H1 (cell line): Measurements from ENCODE around the gene CHST13. TPM values are rescaled to one million over a fixed set of nuclear protein-coding genes. Genes with fewer than 3 reads are reported as not detected.
A peak's percentile ranks its signal among the peaks of the same experiment; 100 is the strongest.

ENCODE experiments used
- CTCF ChIA-PET: fragments of 300-600 bp; sonication (Branson Sonifier 250); formaldehyde crosslinking; loops from one replicate; lab custom pipeline; 2021; ENCODE audit not compliant: partially characterized antibody; lab: Charles Lee
- POLR2A ChIA-PET: fragments of 300-600 bp; sonication (Branson Sonifier 250); formaldehyde crosslinking; loops from one replicate; lab custom pipeline; 2021; ENCODE audit warnings: inconsistent platforms; ENCODE audit not compliant: partially characterized antibody; lab: Charles Lee
- DNase-seq, 2 experiments: peaks; one replicate each; pipeline versions ENCODE4 v3.0.0 to v3.0.0-alpha.2; 2010 to 2022; ENCODE audit warnings: low spot score in 2 of 2, low read depth in 1 of 2, mixed read lengths in 1 of 2
- FAIRE-seq: peaks from 2 replicates; lab custom pipeline; 2011; peaks lifted over from hg19 to GRCh38; lab: Jason Lieb, UNC
- H2AFZ ChIP-seq: 2 replicates; pipeline ENCODE4 v1.8.1; 2012; ENCODE audit warnings: low read length, inconsistent platforms
- H2AK5ac ChIP-seq: 2 replicates; pipeline ENCODE4 v1.6.1; 2013; ENCODE audit warnings: low read depth, low read length
- H2BK120ac ChIP-seq: replicated peaks from 2 replicates; pipeline ENCODE3; 2013; ENCODE audit warnings: low read depth, low read length, inconsistent platforms
- H2BK12ac ChIP-seq: 2 replicates; pipeline ENCODE4 v1.6.1; 2013; ENCODE audit warnings: low read depth, low read length
- H2BK15ac ChIP-seq: 2 replicates; pipeline ENCODE4 v1.6.1; 2013; ENCODE audit warnings: low read length
- H2BK20ac ChIP-seq: 2 replicates; pipeline ENCODE4 v1.6.1; 2013; ENCODE audit warnings: low read length
- H2BK5ac ChIP-seq: 2 replicates; pipeline ENCODE4 v1.6.1; 2013; ENCODE audit warnings: low read depth, low read length
- H3K14ac ChIP-seq: 2 replicates; pipeline ENCODE4 v1.6.1; 2013; ENCODE audit warnings: inconsistent platforms; ENCODE audit not compliant: insufficient read length
- H3K18ac ChIP-seq: 2 replicates; pipeline ENCODE4 v1.6.1; 2013; ENCODE audit warnings: low read length; ENCODE audit errors: extremely low read depth
- H3K23ac ChIP-seq: 2 replicates; pipeline ENCODE4 v1.6.1; 2013; ENCODE audit warnings: inconsistent platforms; ENCODE audit not compliant: insufficient read length
- H3K23me2 ChIP-seq: 2 replicates; pipeline ENCODE4 v1.6.1; 2013; ENCODE audit warnings: low read depth, low read length
- H3K27ac ChIP-seq: 2 replicates; pipeline ENCODE4 v1.6.1; 2011; ENCODE audit warnings: low read depth, low read length, inconsistent platforms
- H3K27me3 ChIP-seq, 4 experiments: replicated peaks in 1 of 4; 1 replicate in 1 of 4; 2 replicates in 3 of 4; pipeline versions ENCODE4 v1.6.1 to v1.8.1; 2011 to 2013; ENCODE audit warnings: low read length in 3 of 4, mild to moderate bottlenecking in 3 of 4, inconsistent platforms in 2 of 4, mixed read lengths in 2 of 4, moderate library complexity in 1 of 4; ENCODE audit not compliant: control insufficient read depth in 3 of 4, insufficient read depth in 3 of 4; ENCODE audit errors: extremely low read depth in 1 of 4
- H3K36me3 ChIP-seq, 4 experiments: 2 replicates each; pipeline versions ENCODE4 v1.6.1 to v1.8.1; 2011 to 2013; ENCODE audit warnings: mild to moderate bottlenecking in 4 of 4, low read length in 3 of 4, moderate library complexity in 2 of 4, control low read depth in 1 of 4, inconsistent platforms in 1 of 4; ENCODE audit not compliant: insufficient read depth in 4 of 4, control insufficient read depth in 2 of 4
- H3K4ac ChIP-seq: replicated peaks from 2 replicates; pipeline ENCODE3; 2013; ENCODE audit warnings: low read length, low read depth, mixed read lengths, inconsistent platforms; ENCODE audit not compliant: insufficient read length
- H3K4me1 ChIP-seq, 4 experiments: replicated peaks in 1 of 4; 1 replicate in 1 of 4; 2 replicates in 3 of 4; pipeline versions ENCODE4 v1.6.1 to v1.8.1; 2011 to 2013; ENCODE audit warnings: low read length in 3 of 4, inconsistent platforms in 2 of 4, mixed read lengths in 1 of 4; ENCODE audit not compliant: insufficient read depth in 4 of 4, control insufficient read depth in 3 of 4
- H3K4me2 ChIP-seq, 2 experiments: 2 replicates each; pipeline versions ENCODE4 v1.6.1 to v1.8.1; 2011 to 2013; ENCODE audit warnings: low read depth in 2 of 2, low read length in 2 of 2, control low read depth in 1 of 2, inconsistent platforms in 1 of 2, mild to moderate bottlenecking in 1 of 2; ENCODE audit not compliant: insufficient read depth in 1 of 2
- H3K4me3 ChIP-seq, 4 experiments: fragments of 200-600, 300-600 bp in 1 of 4; sonication (generic), shearing (Covaris generic), sonication (Bioruptor Twin) in 1 of 4; 2 replicates each; pipeline versions ENCODE4 v1.5.1 to v1.8.1; 2011 to 2016; ENCODE audit warnings: low read length in 4 of 4, low read depth in 3 of 4, control low read depth in 2 of 4, inconsistent platforms in 2 of 4, mild to moderate bottlenecking in 2 of 4, mixed read lengths in 1 of 4, moderate library complexity in 1 of 4; ENCODE audit not compliant: insufficient read depth in 2 of 4; ENCODE audit errors: extremely low read depth in 1 of 4
- H3K56ac ChIP-seq: replicated peaks from 2 replicates; pipeline ENCODE3; 2013; ENCODE audit warnings: low read depth, mild to moderate bottlenecking, mixed read lengths, low read length, inconsistent platforms; ENCODE audit not compliant: insufficient read length
- H3K79me1 ChIP-seq: 2 replicates; pipeline ENCODE4 v1.6.1; 2013; ENCODE audit warnings: low read depth, low read length, control low read depth
- H3K79me2 ChIP-seq, 2 experiments: 2 replicates each; pipeline versions ENCODE4 v1.6.1 to v1.8.1; 2012 to 2013; ENCODE audit warnings: low read length in 2 of 2, mild to moderate bottlenecking in 2 of 2, inconsistent platforms in 1 of 2; ENCODE audit not compliant: insufficient read depth in 2 of 2, control insufficient read depth in 1 of 2
- H3K9ac ChIP-seq, 4 experiments: replicated peaks in 1 of 4; 1 replicate in 1 of 4; 2 replicates in 3 of 4; pipeline versions ENCODE4 v1.6.1 to v1.8.1; 2011 to 2013; ENCODE audit warnings: low read depth in 3 of 4, low read length in 3 of 4, control low read depth in 2 of 4, mild to moderate bottlenecking in 2 of 4, moderate library complexity in 2 of 4, inconsistent platforms in 1 of 4; ENCODE audit errors: extremely low read depth in 1 of 4
- H3K9me3 ChIP-seq, 2 experiments: 2 replicates each; pipeline versions ENCODE4 v1.6.1 to v1.8.1; 2012 to 2013; ENCODE audit warnings: mild to moderate bottlenecking in 2 of 2, moderate library complexity in 2 of 2, control low read depth in 1 of 2, inconsistent platforms in 1 of 2, low read depth in 1 of 2, low read length in 1 of 2, mixed read lengths in 1 of 2; ENCODE audit not compliant: insufficient read depth in 2 of 2
- H4K20me1 ChIP-seq, 2 experiments: replicated peaks in 1 of 2; 2 replicates each; pipeline versions ENCODE3 to v1.8.1; 2011 to 2013; ENCODE audit warnings: inconsistent platforms in 2 of 2, low read length in 2 of 2, mild to moderate bottlenecking in 1 of 2; ENCODE audit not compliant: insufficient read depth in 2 of 2, control insufficient read depth in 1 of 2
- H4K5ac ChIP-seq: 2 replicates; pipeline ENCODE4 v1.6.1; 2013; ENCODE audit warnings: low read length, low read depth, mixed read lengths, inconsistent platforms; ENCODE audit not compliant: insufficient read length
- H4K8ac ChIP-seq: 2 replicates; pipeline ENCODE4 v1.8.0; 2013; ENCODE audit warnings: mild to moderate bottlenecking, moderate library complexity, low read length, inconsistent platforms; ENCODE audit not compliant: insufficient read depth; ENCODE audit errors: extremely low read depth
- H4K91ac ChIP-seq: replicated peaks from 2 replicates; pipeline ENCODE3; 2013; ENCODE audit warnings: low read length, mixed read lengths, inconsistent platforms; ENCODE audit not compliant: insufficient read length
- CTCF ChIP-seq, 3 experiments: IDR thresholded peaks; 1 replicate in 2 of 3; 2 replicates in 1 of 3; pipeline versions ENCODE4 v1.5.1 to v1.6.1; 2011; ENCODE audit warnings: low read length in 3 of 3, mild to moderate bottlenecking in 3 of 3, inconsistent platforms in 2 of 3, low read depth in 1 of 3, moderate library complexity in 1 of 3; ENCODE audit not compliant: insufficient read depth in 1 of 3; ENCODE audit errors: control extremely low read depth in 1 of 3
- FOSL1 ChIP-seq: IDR thresholded peaks from 2 replicates; pipeline ENCODE4 v1.6.1; 2011; ENCODE audit warnings: mild to moderate bottlenecking, low read depth, low read length, moderate library complexity; ENCODE audit not compliant: insufficient read depth
- NRF1 ChIP-seq: IDR thresholded peaks from 2 replicates; pipeline ENCODE4 v1.6.1; 2011; ENCODE audit warnings: mild to moderate bottlenecking, low read depth, low read length, improper control_type of control experiment
- RAD21 ChIP-seq, 2 experiments: IDR thresholded peaks in 1 of 2; conservative IDR thresholded peaks in 1 of 2; 2 replicates each; pipeline ENCODE4 v1.6.1; 2011; ENCODE audit warnings: low read depth in 2 of 2, low read length in 2 of 2, improper control_type of control experiment in 1 of 2, inconsistent platforms in 1 of 2, mild to moderate bottlenecking in 1 of 2, moderate library complexity in 1 of 2
- SIRT6 ChIP-seq: IDR thresholded peaks from one replicate; pipeline ENCODE4 v1.7.1; 2012; ENCODE audit warnings: low read length, inconsistent platforms
- SIX5 ChIP-seq: IDR thresholded peaks from 2 replicates; pipeline ENCODE4 v1.6.1; 2011; ENCODE audit warnings: mild to moderate bottlenecking, low read depth, low read length
- SUZ12 ChIP-seq: fragments of 200-600 bp; sonication (generic); IDR thresholded peaks from 2 replicates; pipeline ENCODE4 v1.6.1; 2012; ENCODE audit warnings: mild to moderate bottlenecking, inconsistent platforms, low read length, moderate library complexity, mixed read lengths
- WGBS, 2 experiments: shearing (Covaris generic) in 1 of 2; methylation state at CpG; one replicate each; pipeline versions ENCODE4 v1.1.6 to v1.1.7; 2013 to 2015; ENCODE audit warnings: low lambda C conversion rate in 2 of 2, mixed read lengths in 2 of 2, inconsistent platforms in 1 of 2, low coverage in 1 of 2, missing lambda C conversion rate in 1 of 2; ENCODE audit not compliant: insufficient replicate concordance in 2 of 2, insufficient coverage in 1 of 2, insufficient read length in 1 of 2; ENCODE audit errors: extremely low coverage in 1 of 2, missing lambda C conversion rate in 1 of 2; 5-methylcytosine and 5-hydroxymethylcytosine counted together
- polyA plus RNA-seq, 7 experiments: library from polyadenylated mRNA; depleted of rRNA in 3 of 7; stranded (reverse) in 5 of 7; unstranded in 2 of 7; fragments of >200 nt in 5 of 7; fragments of 200-250 nt in 2 of 7; gene quantifications; 1 replicate in 5 of 7; 2 replicates in 1 of 7; 4 replicates in 1 of 7; pipeline versions ENCODE4 v1.2.1 to v1.2.3, GENCODE V29; 2011 to 2013; ENCODE audit warnings: missing spikeins in 2 of 7, mixed read lengths in 2 of 7
- total RNA-seq: library from RNA; stranded (reverse); fragmentation: NEBNext Ultra II Directional; extraction: Animal tissue kit (Norgen Biotek cat#: 25700); gene quantifications from 2 replicates; pipeline ENCODE4 v1.2.1, GENCODE V29; 2021

Gene CHST13
- total and polyA plus RNA-seq, 2 of the 8 experiments (the other 6 are each of a cell fraction or from before 2014, with no cell fraction given): 5.4 to 11.7 TPM

DNA sequence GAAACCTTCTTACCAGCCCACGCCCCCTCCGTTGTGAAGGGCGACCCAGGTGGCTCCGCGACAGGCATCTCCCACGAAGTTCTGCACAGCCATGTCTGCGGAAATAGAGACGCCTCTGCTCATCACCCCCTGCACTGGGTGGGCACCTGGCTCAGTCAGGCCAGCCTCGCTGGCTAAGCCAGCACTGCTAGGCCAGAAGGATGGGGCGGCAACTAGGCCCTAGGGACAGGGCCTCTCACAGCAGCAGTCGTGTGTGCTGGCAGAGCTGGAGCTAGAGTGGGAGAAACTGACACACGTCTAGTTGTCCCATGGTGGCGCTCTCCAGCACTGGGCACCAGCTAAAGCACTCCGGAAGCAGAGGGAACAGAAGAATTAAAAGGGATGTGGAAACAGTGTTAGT, 35.8 kb upstream of the CHST13 start:
- Histone ChIP-seq H3K4me2 (no peak overlapping the region), H3K9me3 (no peaks in the 10 kb centered on the region), H3K18ac (no peak overlapping the region), H3K27ac (no peak overlapping the region), H2AFZ (no peak overlapping the region), H2AK5ac (no peak overlapping the region), H3K23ac (no peak overlapping the region), H3K56ac (no peak overlapping the region), H3K9ac (no peak overlapping the region), H2BK20ac (no peak overlapping the region), H3K27me3 (0 out of 7 replicates have a peak, but pooled peaks cover 0 to 2% (median 0%) of the 10 kb centered on the region in 4 experiments), H3K36me3 (no peaks in the 10 kb centered on the region), H4K5ac (no peak overlapping the region), H3K79me1 (no peaks in the 10 kb centered on the region), H4K20me1 (no peaks in the 10 kb centered on the region), H2BK12ac (peak overlapping the region; percentile 60; the same call in 1 of the 2 replicates), H3K79me2 (no peaks in the 10 kb centered on the region), H3K4me3 (no peak overlapping the region), H2BK120ac (no peak overlapping the region), H2BK15ac (peak overlapping the region; percentile 88; the same call in 1 of the 2 replicates), H3K23me2 (0 out of 2 replicates have a peak, but pooled peaks cover 1% of the 10 kb centered on the region), H4K8ac (no peak overlapping the region), H2BK5ac (no peak overlapping the region), H3K14ac (no peak overlapping the region), H3K4me1 (peaks cover 0 to 22% (median 12%) of the 10 kb centered on the region in 4 experiments; a peak in 6 of 7 replicates), H4K91ac (peak overlapping the region; percentile 25), H3K4ac (no peak overlapping the region)
- CTCF ChIA-PET: interaction anchor here (1.0 to 5.7 kb wide), 6 partner anchors 10 to 148 kb away, joined by 3 to 49 read pairs (median 6); no protein-coding TSS in a partner anchor
- POLR2A ChIA-PET: no interaction called here
- DNase-seq: no peak
- 90% methylated on average over 14 of the region's 14 CpGs; no CpG with 5 or more reads in 1 of the 2 experiments for WGBS, 2 experiments
- no peak for TF ChIP-seq NRF1
- TF ChIP-seq FOSL1: no peak
- TF ChIP-seq SIRT6: no peak
- TF ChIP-seq SUZ12: no peak
- no peak for TF ChIP-seq SIX5
- TF ChIP-seq RAD21 (IDR thresholded peaks at IDR 0.05 in 1 of 2, conservative IDR thresholded peaks at IDR 0.05 in 1 of 2; ENCODE audit: low read depth in 2 of 2, low read length in 2 of 2): peak in 1 of 2 experiments; percentile 8; a peak in 1 of 4 replicates
- TF ChIP-seq CTCF (IDR thresholded peaks at IDR 0.05; ENCODE audit: control extremely low read depth in 1 of 3, insufficient read depth in 1 of 3, low read depth in 1 of 3, low read length in 3 of 3): peak in 2 of 3 experiments; percentile 13 to 25; a peak in 1 of 4 replicates
- FAIRE-seq: no peak
